Endothelial cell of umbilical vein (primary cell): ENCODE results near the gene ME3. TPM values are rescaled to one million over a fixed set of nuclear protein-coding genes. Genes with fewer than 3 reads are reported as not detected.
A peak's percentile ranks its signal among the peaks of the same experiment; 100 is the strongest.
"Not testable (repeated sequence)": the region's sequence is repeated elsewhere in the genome, so short reads cannot be mapped to it uniquely, and the experiment has no call there.

Source experiments
- BruUV-seq: library from RNA; stranded (reverse); fragments of 400-500 nt; replicated peaks from 2 replicates; lab custom pipeline; 2021; lab: Mats Ljungman, UMichigan
- CTCF ChIA-PET: fragments of 300-600, 350-600 bp; sonication (Branson Sonifier 250); formaldehyde crosslinking; loops from one replicate; lab custom pipeline; 2021; ENCODE audit warnings: antibody characterized with exemption, inconsistent platforms; lab: Charles Lee
- POLR2A ChIA-PET: fragments of 300-600, 350-600 bp; sonication (Branson Sonifier 250); formaldehyde crosslinking; loops from one replicate; lab custom pipeline; 2021; ENCODE audit warnings: antibody characterized with exemption, inconsistent platforms; lab: Charles Lee
- DNase-seq: peaks from one replicate; pipeline ENCODE4 v3.0.0-alpha.2; 2011; ENCODE audit warnings: low read depth, low spot score
- FAIRE-seq: peaks from 2 replicates; lab custom pipeline; 2011; peaks lifted over from hg19 to GRCh38; lab: Jason Lieb, UNC
- H2AFZ ChIP-seq: 2 replicates; pipeline ENCODE4 v1.6.0; 2012; ENCODE audit warnings: low read depth, low read length, control low read depth, inconsistent platforms
- H3K27ac ChIP-seq: 2 replicates; pipeline ENCODE4 v1.5.1; 2011; ENCODE audit warnings: low read depth, mild to moderate bottlenecking, control low read depth, low read length, moderate library complexity; ENCODE audit not compliant: insufficient read depth
- H3K27me3 ChIP-seq, 2 experiments: 2 replicates each; pipeline versions ENCODE4 v1.6.0 to v1.6.1; 2011; ENCODE audit warnings: low read length in 2 of 2, mixed read lengths in 1 of 2; ENCODE audit not compliant: control insufficient read depth in 2 of 2, insufficient read depth in 2 of 2
- H3K36me3 ChIP-seq, 2 experiments: 2 replicates in 1 of 2; 3 replicates in 1 of 2; pipeline ENCODE4 v1.5.1; 2011; ENCODE audit warnings: low read length in 2 of 2, mild to moderate bottlenecking in 1 of 2, moderate library complexity in 1 of 2; ENCODE audit not compliant: control insufficient read depth in 2 of 2, insufficient read depth in 2 of 2; ENCODE audit errors: extremely low read depth in 1 of 2
- H3K4me1 ChIP-seq: 3 replicates; pipeline ENCODE4 v1.5.1; 2011; ENCODE audit warnings: mild to moderate bottlenecking, low read length; ENCODE audit not compliant: control insufficient read depth, insufficient read depth; ENCODE audit errors: extremely low read depth
- H3K4me2 ChIP-seq: 2 replicates; pipeline ENCODE4 v1.6.1; 2011; ENCODE audit warnings: low read length, control low read depth, mixed read lengths; ENCODE audit not compliant: insufficient read depth
- H3K4me3 ChIP-seq, 3 experiments: fragments of 200-600 bp in 1 of 3; sonication (generic), shearing (Covaris generic) in 1 of 3; replicated peaks in 1 of 3; 2 replicates each; pipeline ENCODE4 v1.5.1; 2011 to 2016; ENCODE audit warnings: control low read depth in 3 of 3, low read length in 3 of 3, mild to moderate bottlenecking in 2 of 3, inconsistent platforms in 1 of 3, low read depth in 1 of 3, moderate library complexity in 1 of 3; ENCODE audit not compliant: insufficient read depth in 1 of 3
- H3K79me2 ChIP-seq: 2 replicates; pipeline ENCODE4 v1.6.0; 2012; ENCODE audit warnings: low read length, inconsistent platforms; ENCODE audit not compliant: control insufficient read depth, insufficient read depth
- H3K9ac ChIP-seq: replicated peaks from 2 replicates; pipeline ENCODE3; 2011; ENCODE audit warnings: low read length, control low read depth; ENCODE audit not compliant: insufficient read depth; ENCODE audit errors: extremely low read depth
- H3K9me1 ChIP-seq: replicated peaks from 3 replicates; pipeline ENCODE4 v1.6.0; 2011; ENCODE audit warnings: mild to moderate bottlenecking, low read length; ENCODE audit not compliant: control insufficient read depth, insufficient read depth; ENCODE audit errors: extremely low read depth
- H3K9me3 ChIP-seq: replicated peaks from 2 replicates; pipeline ENCODE4 v1.5.1; 2012; ENCODE audit warnings: low read length, inconsistent platforms; ENCODE audit not compliant: control insufficient read depth, insufficient read depth
- H4K20me1 ChIP-seq: replicated peaks from 2 replicates; pipeline ENCODE3; 2011; ENCODE audit warnings: mild to moderate bottlenecking, low read length; ENCODE audit not compliant: control insufficient read depth, insufficient read depth; ENCODE audit errors: extremely low read depth
- CTCF ChIP-seq, 2 donors: IDR thresholded peaks; 1 replicate in 1 of 2; 2 replicates in 1 of 2; pipeline ENCODE4 v1.5.1; 2011; ENCODE audit warnings: low read length in 2 of 2, mild to moderate bottlenecking in 2 of 2, moderate library complexity in 2 of 2, control low read depth in 1 of 2, inconsistent platforms in 1 of 2, low read depth in 1 of 2; ENCODE audit not compliant: insufficient read depth in 1 of 2; ENCODE audit errors: extremely low read depth in 1 of 2
- EZH2 ChIP-seq: IDR thresholded peaks from 2 replicates; pipeline ENCODE4 v1.6.1; 2012; ENCODE audit warnings: borderline replicate concordance, low read depth, mild to moderate bottlenecking, moderate library complexity, low read length, inconsistent platforms; ENCODE audit not compliant: severe bottlenecking
- FOS ChIP-seq: IDR thresholded peaks from 2 replicates; pipeline ENCODE4 v1.6.1; 2011; ENCODE audit warnings: mild to moderate bottlenecking, low read length, moderate library complexity, borderline replicate concordance; ENCODE audit not compliant: insufficient read depth
- GATA2 ChIP-seq: IDR thresholded peaks from 2 replicates; pipeline ENCODE4 v1.7.0; 2011; ENCODE audit warnings: low read depth, mild to moderate bottlenecking, moderate library complexity, mixed read lengths, low read length; ENCODE audit not compliant: insufficient read length, insufficient read depth
- JUN ChIP-seq: IDR thresholded peaks from 2 replicates; pipeline ENCODE4 v1.6.1; 2011; ENCODE audit warnings: borderline replicate concordance, low read depth; ENCODE audit not compliant: insufficient read length, insufficient read depth
- MAX ChIP-seq: IDR thresholded peaks from 2 replicates; pipeline ENCODE4 v1.6.1; 2011; ENCODE audit not compliant: insufficient read depth, insufficient read length
- MYC ChIP-seq: IDR thresholded peaks from one replicate; pipeline ENCODE4 v1.6.1; 2011; ENCODE audit warnings: mild to moderate bottlenecking, low read depth, low read length
- POLR2A ChIP-seq: IDR thresholded peaks from 2 replicates; pipeline ENCODE4 v1.6.1; 2012; ENCODE audit warnings: low read depth, mild to moderate bottlenecking, control low read depth, low read length
- POLR2AphosphoS5 ChIP-seq: IDR thresholded peaks from 2 replicates; pipeline ENCODE4 v1.6.1; 2012; ENCODE audit warnings: low read depth, mild to moderate bottlenecking, control low read depth, low read length, moderate library complexity; ENCODE audit not compliant: insufficient read depth
- dilution Hi-C: fragments of 300-500 bp; cut with MboI; formaldehyde crosslinking; loops from one replicate; pipeline ENCODE4 v1.15.0; 2019; ENCODE audit warnings: low sequenced_read_pairs; ENCODE audit not compliant: extremely low pct_ligation_motif_present
- intact Hi-C: fragments of 100-400 bp; cut with micrococcal nuclease; formaldehyde crosslinking; loops from one replicate; pipeline ENCODE4 v1.10.0; 2022
- polyA plus RNA-seq, 4 experiments: library from polyadenylated mRNA; depleted of rRNA in 3 of 4; stranded (reverse) in 3 of 4; unstranded in 1 of 4; fragments of >200 nt; gene quantifications; 2 replicates each; pipeline versions ENCODE4 v1.2.1 to v1.2.3, GENCODE V29; 2011 to 2012; ENCODE audit warnings: missing spikeins in 1 of 4
- total RNA-seq: library from RNA; stranded (reverse); gene quantifications from 2 replicates; pipeline ENCODE4 v1.2.3, GENCODE V29; 2021

Gene ME3
- total and polyA plus RNA-seq, 2 donors (not counting 3 experiments of a cell fraction or from before 2014, with no cell fraction given): 26.9 to 30.4 TPM

GRCh38 chr11:86565388-86565787, 107.0 kb downstream of the ME3 start:
- H3K36me3 ChIP-seq: no peaks in the 10 kb centered on the region
- no peak overlapping the region for H3K27ac ChIP-seq
- BruUV-seq: no TSS peak
- no peak overlapping the region for H3K4me2 ChIP-seq
- TF ChIP-seq EZH2 (no peak), CTCF (IDR thresholded peaks at IDR 0.05; ENCODE audit: extremely low read depth in 1 of 2, insufficient read depth in 1 of 2, low read depth in 1 of 2, low read length in 2 of 2) (no peak), GATA2 (no peak), MYC (no peak), MAX (no peak), FOS (no peak), POLR2A (no peak), JUN (no peak), POLR2AphosphoS5 (no peak)
- H3K4me1 ChIP-seq: peaks cover 13% of the 10 kb centered on the region
- H4K20me1 ChIP-seq: no peaks in the 10 kb centered on the region
- no peak overlapping the region for H2AFZ ChIP-seq
- H3K9me3 ChIP-seq: no peaks in the 10 kb centered on the region
- no peak for DNase-seq
- no peak for FAIRE-seq
- no peaks in the 10 kb centered on the region for H3K27me3 ChIP-seq
- CTCF ChIA-PET: no interaction called here
- dilution Hi-C loops: no loop called here
- POLR2A ChIA-PET: no interaction called here
- H3K9ac ChIP-seq: no peak overlapping the region
- no peak overlapping the region for H3K4me3 ChIP-seq
- intact Hi-C loops: no loop called here
- H3K9me1 ChIP-seq: no peaks in the 10 kb centered on the region
- H3K79me2 ChIP-seq: no peaks in the 10 kb centered on the region

DNA sequence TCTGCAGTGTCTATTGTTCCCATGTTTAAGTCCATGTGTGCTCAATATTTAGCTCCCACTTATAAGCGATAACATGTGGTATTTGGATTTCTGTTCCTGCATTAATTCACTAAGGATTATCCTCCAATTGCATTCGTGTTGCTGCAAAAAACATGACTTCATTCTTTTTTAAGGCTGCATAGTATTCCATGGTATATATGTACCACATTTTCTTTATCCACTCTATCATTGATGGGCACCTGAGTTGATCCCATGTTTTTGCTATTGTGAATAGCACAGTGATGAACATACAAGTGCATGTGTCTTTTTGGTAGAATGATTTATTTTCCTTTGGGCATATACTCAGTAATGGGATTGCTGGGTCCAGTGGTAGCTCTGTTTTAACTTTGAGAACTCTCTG, 109.6 kb downstream of the ME3 start:
- dilution Hi-C loops: not testable (repeated sequence)

More for the DNA sequence above, 109.6 kb downstream of the ME3 start:
- H3K9me3 ChIP-seq, H3K27ac ChIP-seq, H3K36me3 ChIP-seq, POLR2A ChIA-PET, H3K4me2 ChIP-seq, H3K9ac ChIP-seq, H3K9me1 ChIP-seq, H3K79me2 ChIP-seq, H3K27me3 ChIP-seq, BruUV-seq, intact Hi-C loops, H3K4me3 ChIP-seq, H4K20me1 ChIP-seq, DNase-seq, H2AFZ ChIP-seq: not testable (repeated sequence)
- H3K4me1 ChIP-seq: peaks cover 25% of the 10 kb centered on the region
- CTCF ChIA-PET: interaction anchor here (1.0 to 2.3 kb wide), 3 partner anchors 10 to 14 kb away, joined by 4 to 5 read pairs (median 4); no protein-coding TSS in a partner anchor
- FAIRE-seq: peak; percentile 12
